NCI-H446 treated with DMSO at 0.1 percent for 48 hours (cell line): ENCODE measurements around the gene HRCT1.
A peak's percentile ranks its signal among the peaks of the same experiment; 100 is the strongest.
"Not testable (repeated sequence)": the region's sequence is repeated elsewhere in the genome, so short reads cannot be mapped to it uniquely, and the experiment has no call there.

Experiments used
- DNase-seq: peaks from one replicate; lab custom pipeline; 2025; lab: John Stamatoyannopoulos, UW

The HRCT1 gene

DNA sequence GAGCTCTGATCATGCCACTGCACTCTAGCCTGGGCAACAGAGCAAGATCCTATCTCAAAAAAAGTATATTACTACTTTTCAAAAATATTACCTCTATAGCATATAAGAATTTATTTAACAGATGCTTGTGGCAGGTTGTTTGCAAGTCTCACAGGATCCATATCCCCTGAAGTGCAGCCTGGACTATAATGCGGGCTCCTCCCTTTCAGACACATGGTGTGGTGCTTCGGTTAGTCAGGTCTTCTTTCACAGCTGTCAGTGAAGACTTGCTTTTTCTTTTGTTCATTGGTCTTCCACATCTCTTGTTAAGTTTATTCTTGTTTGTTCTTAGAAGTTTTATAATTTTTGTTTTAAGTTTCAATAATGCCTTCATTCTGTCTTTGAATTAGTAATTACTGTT is 9.4 kb upstream of the HRCT1 start:
- DNase-seq = no peak

DNA sequence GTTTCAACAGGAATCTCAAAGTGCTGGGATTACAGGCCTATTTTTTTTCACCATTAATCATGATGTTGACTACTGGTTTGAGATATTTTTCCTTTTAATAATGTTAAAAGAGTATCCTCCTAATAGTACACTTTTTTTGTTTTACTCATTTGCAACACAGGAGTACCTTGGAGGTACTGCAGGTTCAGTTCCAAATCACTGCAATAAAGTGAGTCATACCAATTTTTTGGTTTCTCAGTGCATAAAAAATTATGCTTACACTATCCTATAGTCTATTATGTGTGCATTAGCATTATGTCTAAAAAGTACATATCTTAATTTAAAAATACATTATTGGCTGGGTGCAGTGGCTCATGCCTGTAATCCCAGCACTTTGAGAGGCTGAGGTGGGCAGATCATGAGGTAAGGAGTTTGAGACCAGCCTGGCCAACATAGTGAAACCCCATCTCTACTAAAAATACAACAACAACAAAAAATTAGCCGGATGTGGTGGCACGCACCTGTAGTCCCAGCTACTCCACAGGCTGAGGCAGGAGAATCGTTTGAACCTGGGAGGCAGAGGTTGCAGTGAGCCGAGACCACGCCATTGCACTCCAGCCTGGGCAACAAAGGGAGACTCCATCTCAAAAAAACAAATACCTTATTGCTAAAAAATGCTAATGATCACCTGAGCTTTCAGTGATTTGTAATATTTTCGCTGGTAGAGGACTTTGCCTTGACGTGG is 8.5 kb upstream of the HRCT1 start:
- not testable (repeated sequence) for DNase-seq

DNA sequence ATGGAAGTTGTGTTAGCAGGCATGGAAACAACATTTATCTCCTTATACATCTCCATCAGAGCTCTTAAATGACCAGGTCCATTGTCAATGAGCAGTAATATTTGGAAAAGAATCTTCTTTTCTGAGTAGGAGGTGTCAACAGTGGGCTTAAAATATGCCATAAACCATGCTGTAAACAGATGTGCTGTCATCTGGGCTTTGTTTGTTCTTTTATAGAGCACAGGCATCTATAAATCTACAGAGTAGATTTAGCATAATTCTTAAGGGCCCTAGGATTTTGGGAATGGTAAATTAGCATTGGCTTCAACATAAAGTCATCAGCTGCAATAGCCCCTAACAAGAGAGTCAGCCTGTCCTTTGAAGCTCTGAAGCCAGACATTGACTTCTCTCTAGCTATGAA is 7.7 kb upstream of the HRCT1 start:
- no peak for DNase-seq

DNA sequence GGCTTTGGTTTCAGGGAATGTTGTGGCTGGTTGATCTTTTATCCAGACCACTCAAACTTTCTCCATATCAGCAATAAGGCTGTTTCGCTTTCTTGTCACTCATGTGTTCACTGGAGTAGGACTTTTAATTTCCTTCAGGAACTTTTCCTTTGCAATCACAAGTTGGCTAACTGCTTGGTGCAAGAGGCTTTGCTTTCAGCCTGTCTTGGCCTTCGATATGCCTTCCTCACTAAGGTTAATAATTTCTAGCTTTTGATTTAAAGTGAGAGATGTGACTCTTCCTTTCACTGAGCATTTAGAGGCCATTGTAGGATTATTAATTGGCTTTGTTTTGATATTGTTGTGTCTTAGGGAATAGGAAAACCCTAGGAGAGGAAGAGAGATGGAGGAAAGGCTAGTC is 7.0 kb upstream of the HRCT1 start:
- no peak for DNase-seq

DNA sequence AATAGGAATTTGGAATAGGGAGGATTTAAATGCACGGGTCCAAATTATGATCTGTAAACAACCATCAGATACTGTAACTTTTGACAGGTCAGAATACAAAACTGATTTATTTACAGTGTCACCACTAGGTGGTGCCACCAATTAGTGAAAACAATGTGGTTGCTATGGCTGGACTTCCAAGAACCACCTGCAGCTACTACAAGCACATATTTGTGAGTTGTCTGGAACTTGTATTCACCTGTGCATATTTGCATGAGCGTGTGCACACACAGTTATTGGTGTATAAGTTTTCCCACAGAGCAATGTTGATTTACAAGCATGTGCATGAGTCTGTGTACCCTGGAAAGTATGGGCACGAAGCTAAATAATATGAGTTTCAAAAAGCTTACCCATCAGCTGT is 3.0 kb upstream of the HRCT1 start:
- peak; percentile 26 for DNase-seq

DNA sequence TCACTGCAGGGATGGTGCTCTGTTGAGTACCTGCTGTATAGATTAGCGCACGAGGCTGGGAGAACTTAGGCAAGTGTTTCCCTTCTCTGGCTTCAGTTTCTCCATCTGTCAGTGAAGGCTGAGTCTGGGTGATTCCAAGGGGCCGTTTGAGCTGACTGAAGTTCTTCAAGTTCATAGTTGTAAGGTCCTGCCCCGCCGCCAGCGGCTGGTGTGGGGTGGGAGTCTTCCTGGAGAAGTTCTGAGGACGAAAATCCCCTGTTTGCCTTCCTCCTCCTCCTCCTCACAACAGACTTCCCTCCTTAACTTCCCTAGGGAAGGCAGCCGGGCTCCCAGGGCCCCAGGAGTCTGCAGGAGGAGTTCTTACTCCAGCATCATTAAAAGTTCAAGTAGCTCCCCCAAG is 1.7 kb upstream of the HRCT1 start:
- DNase-seq = no peak

DNA sequence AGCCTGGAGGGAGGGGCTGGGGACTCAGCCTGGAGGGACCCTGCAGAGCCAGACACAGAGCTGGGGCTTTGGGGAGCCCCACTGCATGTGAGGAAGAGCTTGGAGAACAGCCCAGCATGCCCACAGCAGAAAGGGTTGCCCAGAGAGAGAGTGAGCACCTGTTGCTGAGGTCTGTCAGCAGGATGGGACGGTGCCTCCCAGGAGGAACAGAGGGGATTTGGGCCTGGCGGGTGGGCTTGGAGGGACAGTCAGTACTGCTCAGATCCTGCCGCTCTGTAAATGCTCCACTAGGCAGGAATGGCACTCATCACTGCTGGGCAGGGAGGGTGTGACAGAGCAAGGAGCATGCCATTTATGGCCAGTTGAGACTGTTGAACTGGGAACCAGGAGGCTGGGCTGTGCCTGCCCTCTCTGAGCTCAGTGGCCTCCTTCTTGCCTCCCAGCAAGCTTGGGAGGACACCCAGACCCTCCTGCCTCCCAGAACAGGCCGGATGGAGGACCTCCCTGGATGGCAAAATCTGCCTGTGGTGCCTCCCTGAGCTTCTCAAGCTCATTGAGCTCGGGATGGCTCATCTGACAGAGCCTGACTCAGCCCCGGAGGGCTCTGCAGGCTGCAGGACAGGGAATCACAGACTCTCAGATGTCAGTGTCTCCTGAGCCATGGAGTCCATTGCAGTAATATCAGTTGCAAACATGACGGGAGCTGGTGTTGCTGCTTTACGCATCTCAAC is 786 bp upstream of the HRCT1 start:
- DNase-seq = no peak

DNA sequence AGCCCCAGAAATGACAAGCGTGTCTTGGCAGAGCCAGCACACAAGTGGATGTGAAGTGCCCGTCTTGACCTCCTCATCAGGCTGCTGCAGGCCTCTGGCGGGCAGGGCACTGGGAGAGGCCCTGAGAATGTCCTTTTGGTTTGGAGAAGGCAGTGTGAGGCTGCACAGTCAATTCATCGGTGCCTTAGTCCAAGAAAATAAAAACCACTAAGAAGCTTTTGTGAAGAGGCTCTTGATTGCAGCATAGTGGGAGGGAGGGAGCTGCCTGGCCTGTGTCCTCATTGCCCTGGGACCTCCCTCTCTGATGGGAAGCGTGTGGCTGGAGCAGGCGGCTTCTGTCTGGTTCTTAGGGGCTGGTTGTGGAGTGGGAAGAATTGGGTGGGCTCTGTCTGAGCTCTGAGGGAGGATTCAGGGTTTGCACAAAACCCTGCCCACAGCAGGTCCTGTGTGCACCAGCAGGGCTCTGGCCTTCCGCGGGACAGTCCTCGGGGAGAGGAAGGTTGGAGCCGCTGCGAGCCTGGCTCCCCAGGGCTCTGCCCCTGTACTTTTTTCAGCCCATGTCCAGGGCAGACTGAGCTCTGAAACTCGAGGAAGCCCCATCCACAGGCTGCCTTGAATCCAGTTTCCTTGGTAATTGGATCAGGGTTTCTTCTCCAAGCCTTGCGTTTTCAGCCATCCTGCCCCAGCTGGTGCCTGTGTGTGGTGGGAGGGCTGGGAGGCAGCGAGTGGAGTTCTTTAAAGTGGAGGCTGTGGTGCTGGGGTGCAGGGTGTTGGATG is 1.1 kb downstream of the HRCT1 start:
- DNase-seq = peak; percentile 39

DNA sequence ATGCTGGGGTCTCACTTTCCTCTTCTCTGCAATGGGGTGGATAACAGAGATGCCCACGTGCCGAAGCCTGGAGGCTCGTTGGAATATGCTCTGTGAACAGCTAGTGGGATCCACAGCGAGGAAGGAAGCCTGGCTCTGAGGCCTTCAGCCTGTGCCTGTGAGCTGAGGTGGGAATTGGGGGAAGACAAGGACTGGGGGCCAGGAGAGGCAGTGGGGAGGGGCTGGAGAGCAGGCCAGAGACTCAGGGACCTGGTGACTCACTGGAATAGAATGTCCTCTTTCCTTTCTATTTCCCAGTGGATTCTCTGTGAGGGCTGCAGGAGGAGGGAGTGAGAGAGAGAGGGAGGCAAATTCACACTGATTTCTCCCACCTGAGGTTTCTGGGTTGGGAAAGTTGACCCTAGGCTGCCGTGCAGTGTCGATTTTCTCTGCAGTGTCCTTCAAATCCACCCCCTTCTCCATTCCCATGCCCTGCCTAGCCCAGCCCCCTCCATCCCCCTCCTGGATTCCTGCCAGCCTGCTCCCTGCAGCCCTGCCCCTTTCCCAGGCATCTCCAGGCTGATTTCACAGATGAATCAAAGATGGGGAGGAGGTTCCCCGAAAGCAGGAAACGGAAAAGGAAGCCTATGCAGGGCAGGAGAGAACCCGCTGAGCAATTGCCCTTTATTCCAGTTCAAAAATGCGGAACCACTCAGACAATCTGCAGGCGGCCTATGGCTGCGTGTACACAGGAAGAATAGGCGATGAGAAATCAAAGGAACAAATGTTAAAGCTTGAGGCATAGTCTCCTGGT is 1.9 kb downstream of the HRCT1 start:
- DNase-seq = peak; percentile 75

DNA sequence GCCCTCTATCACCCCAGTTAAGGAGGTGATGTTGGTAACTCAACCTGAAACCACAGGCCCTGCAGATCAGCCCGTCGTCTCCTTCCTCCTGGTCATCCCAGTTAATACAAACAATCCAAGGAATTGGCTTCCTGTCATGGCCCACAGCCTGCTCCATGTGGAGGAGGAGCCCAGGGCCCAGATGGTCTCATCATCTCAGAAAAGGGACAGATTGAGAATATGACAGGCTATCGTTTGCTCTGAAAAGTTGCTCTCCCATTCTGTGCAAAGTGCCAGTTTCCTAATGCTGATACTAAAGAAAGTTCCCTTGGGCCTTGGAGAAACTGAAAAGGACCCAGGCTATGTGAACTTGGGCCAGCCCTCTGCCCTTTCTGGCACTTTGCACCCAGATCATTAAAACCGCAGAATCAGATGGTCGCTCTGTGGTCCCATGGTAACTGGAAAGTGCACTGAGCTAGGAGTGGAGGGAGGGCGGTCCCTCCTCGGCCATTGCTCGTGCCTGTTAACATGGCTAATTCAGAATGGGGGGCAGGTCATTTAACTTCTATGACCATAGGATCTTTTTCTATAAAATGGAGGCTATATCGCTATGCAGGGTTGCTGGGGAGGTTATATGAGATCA is 2.6 kb downstream of the HRCT1 start:
- peak; percentile 80 for DNase-seq

DNA sequence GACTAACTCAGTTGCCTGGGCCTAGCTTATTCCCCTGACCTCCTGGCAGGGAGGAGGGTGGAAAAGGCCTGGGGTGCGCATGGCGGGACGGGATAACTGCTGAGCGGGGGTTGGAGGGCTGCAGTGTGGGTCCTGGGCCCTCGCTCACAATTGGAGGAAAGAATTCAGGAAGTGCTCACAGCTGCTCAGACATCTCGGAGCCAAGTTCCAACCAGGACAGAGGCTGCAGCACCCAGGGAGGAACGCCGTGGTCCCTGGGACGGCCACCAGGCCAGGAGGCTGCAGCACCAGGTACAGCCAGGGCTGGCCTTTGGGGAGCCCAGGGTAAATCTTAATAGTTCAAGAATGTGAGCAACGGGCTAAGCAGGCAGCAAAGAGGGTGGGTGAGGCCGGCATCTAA is 3.3 kb downstream of the HRCT1 start, which contains the start of gene SPAAR:
TSS of gene SPAAR (plus strand) at position 217 of the 400 bp plus-strand sequence. CDS start 974 bp downstream, outside the sequence.
- DNase-seq = no peak

DNA sequence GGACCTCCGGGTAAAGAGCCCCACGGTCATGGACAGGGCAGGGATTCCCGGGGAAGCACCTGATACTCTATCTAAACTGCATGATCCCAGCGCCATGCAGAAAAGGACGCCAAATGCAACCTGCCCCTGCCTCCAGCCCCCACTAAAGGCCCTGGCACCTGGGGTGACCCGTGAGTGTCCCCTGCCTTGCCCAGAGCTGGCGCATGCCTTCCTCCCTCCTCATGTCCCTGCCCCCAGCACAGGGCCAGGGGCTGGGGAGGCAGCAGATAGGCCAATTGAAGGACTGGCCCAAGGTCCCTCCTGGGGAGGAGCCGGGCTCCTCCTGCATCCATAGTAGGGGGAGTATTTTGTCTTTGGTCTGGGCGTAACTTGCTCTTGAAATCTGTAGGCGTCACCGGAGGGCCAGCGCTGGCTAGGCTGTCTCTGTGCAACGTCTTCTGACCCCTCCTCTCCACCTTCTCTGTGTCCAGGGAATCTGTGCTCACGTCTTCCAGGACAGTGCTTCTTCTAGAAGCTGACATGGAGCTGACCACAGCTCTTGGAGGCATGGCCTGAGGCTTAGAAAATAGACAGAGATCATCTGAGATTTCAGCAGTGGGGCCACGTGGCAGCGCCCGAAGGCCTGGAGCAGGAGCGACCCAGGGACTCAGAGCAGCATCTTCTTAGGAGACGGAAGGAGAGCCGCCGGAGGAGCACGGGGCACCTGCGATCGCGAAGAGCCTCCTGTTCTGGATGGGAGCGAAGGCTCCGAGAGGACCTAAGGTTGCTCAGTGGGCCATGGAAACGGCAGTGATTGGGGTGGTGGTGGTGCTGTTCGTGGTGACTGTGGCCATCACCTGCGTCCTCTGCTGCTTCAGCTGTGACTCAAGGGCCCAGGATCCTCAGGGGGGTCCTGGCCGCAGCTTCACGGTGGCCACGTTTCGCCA is 3.9 kb downstream of the HRCT1 start:
- no peak for DNase-seq

DNA sequence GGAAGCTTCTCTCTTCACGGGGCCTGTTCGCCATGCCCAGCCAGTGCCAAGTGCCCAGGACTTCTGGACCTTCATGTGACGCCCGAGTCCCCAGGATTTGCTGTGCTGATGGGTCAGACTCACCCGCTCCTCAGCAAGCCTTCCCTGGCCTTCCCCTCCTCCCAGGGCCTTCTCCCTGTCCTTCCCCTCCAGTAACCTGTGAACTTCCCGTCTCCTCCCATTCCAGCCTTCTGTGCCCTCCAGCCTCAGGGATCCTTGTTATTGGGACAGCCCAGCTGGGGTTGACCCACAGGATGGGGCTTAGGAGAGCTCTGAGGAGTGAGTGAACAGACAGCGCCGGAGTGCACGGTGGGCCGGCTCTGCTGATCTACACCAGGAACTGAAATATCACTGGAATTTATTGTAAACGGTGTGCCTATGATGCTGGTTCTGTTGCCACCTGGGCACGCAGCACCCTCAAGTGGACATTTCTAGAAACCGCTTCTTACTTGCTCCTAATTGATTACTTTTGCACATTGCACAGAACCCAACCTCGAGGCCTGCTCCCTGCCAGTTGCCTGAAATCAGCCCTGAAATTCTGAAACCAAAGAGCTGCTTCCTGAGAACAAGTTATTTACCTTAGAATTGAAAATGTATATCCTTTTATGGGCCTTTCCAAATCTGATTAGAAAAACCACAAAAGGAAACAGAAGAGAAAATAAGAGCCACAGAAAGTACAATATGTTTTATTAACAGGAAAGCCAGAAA is 4.8 kb downstream of the HRCT1 start:
- DNase-seq = peak; percentile 72

DNA sequence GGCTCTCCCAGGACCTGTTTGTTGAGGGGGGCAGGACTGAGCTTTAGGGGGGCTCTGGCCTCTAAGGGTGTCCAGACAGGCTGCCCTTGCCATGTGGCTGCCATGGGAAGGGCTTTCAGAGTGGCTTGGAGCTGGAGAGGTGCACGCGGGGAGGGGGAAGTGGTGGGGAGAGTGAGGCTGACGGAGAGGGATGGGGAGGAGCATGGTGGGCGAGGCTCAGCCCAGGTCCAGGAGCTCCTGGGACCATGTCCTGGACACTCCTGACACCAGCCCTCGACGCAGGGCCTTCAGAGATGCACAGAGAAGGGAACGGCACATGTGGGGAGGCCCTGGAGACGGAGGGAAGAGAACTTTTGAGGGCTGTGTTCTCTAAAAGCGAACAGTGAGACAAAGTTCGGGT is 5.7 kb downstream of the HRCT1 start:
- DNase-seq = no peak

DNA sequence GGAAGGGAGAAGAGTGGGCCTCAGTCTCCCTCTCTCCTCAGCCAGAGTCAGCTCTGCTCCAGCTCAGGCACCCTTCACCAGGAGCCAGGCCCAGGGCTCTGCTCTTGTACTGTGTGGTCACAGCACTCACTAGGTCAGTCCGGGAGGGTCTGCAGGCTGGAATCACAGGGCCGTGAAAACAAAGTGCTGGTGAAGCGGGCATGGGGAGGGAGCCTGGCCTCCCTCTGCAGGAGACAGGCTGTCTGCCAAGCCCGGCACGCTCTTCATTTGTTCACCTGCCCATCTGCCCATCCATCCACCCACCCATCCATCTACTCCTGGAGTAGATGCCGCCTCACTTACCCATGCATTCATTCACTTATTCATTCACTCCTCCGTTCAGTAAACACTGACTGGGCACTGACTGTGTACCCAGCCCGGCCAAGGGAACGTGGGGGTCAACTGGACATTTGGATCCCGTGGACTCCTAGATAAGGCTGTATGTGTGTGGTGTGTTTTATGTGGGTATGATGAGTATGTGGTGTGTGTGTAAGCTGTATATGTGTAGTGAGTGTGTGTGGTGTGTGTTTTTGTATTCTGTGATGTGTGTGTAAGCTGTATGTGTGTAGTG is 6.9 kb downstream of the HRCT1 start:
- no peak for DNase-seq

DNA sequence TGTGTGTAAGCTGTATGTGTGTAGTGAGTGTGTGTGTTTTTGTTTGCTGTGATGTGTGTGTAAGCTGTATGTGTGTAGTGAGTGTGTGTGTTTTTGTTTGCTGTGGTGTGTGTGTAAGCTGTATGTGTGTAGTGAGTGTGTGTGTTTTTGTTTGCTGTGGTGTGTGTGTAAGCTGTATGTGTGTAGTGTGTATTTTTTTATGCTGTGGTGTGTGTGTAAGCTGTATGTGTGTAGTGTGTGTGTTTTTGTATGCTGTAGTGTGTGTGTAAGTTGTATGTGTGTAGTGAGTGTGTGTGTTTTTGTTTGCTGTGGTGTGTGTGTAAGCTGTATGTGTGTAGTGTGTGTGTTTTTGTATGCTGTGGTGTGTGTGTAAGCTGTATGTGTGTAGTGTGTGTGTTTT is 7.4 kb downstream of the HRCT1 start:
- not testable (repeated sequence) for DNase-seq

DNA sequence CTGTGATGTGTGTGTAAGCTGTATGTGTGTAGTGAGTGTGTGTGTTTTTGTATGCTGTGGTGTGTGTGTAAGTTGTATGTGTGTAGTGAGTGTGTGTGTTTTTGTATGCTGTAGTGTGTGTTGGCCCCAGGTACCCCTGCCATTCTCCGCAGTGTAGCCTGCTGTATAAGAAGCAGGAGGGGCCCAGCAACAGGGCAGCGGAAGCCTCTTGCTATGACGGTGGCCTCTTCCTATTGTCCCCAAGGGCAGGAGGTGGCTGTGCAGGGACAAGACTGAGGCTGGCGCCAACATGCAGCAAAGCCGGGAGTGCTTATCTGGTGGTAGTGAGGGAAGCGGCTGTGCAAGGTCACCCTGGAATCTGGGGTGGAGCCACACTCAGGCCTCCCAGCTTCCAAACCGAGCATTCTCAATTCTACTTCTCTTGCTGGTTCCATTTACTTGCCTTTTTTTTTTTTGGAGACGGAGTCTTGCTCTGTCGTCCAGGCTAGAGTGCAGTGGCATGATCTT is 8.4 kb downstream of the HRCT1 start:
- DNase-seq = no peak

DNA sequence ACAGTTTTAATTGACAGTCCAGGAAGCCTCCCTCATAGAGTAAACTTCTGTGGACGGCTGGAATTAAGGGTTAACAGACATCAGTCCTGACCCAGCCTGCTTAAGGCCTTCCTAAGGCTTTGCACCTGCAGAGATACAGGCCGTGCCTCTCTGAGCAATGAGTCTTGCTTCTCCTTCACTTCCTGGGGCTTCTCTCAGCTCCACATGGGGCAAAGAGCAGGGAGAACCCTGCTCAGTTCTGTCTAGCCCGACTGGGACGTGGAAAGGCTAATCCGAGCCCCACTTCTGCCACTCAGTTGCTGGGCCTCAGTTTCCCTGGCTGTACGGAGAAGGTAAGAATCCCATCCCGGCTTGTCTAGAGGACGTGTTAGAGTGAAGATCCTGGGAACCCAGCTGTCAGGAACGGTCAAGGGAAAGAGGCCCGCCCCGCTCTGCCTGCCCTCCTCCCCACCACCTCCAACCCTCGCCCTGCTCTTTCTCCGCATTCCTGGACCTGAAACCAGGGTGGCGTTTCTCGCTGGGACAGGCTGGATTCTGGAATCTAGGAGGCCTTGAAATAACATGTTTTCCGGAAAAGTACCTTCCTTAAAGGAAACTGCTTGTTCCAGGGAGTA is 9.8 kb downstream of the HRCT1 start:
- no peak for DNase-seq

DNA sequence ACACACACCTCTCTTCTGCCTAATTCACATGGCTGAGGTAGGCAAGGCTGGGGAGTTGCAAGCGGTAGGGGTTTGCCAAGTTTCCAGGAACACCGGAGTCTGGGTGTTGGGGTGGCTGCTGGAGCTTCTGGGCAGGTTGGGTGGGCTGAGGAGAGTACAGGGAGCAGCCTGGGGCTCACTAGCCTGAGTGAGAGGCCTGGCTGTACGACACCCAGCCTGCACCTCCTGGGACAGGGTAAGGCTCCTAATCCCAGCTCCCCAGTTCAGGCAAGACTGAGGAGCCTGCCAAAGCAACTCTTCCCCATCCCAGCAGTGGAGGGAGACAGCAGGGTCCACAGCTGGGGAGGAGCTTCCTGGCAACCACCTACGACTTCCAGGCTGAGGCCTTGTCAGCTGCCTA is 11.3 kb downstream of the HRCT1 start:
- no peak for DNase-seq
